GM12873 (cell line): Measurements from ENCODE around the gene RIPOR3.

ENCODE experiments used
- CTCF ChIP-seq: IDR thresholded peaks from 2 replicates; pipeline ENCODE4 v1.5.1; 2012; ENCODE audit warnings: low read depth, mild to moderate bottlenecking, moderate library complexity, low read length, control low read depth; ENCODE audit not compliant: insufficient read depth; ENCODE audit errors: missing control alignments

RIPOR3 gene

GRCh38 chr20:50727792-50728485, 36.6 kb upstream of the RIPOR3 start:
- no peak for TF ChIP-seq CTCF

- no peak for TF ChIP-seq CTCF
Observed at GRCh38 chr20:50726955-50727791, 35.8 kb upstream of the RIPOR3 start.

GRCh38 chr20:50725724-50726005, 34.3 kb upstream of the RIPOR3 start:
- TF ChIP-seq CTCF = no peak

- TF ChIP-seq CTCF = no peak
Observed at GRCh38 chr20:50724851-50725723, 33.7 kb upstream of the RIPOR3 start.

- no peak for TF ChIP-seq CTCF
Observed at GRCh38 chr20:50724112-50724725, 32.9 kb upstream of the RIPOR3 start.

GRCh38 chr20:50723672-50724071, 32.3 kb upstream of the RIPOR3 start:
- no peak for TF ChIP-seq CTCF
